Renal pelvis (tissue), 4 donors: ENCODE results near the gene JPH4. TPM values are rescaled to one million over a fixed set of nuclear protein-coding genes. Genes with fewer than 3 reads are reported as not detected.
"Not testable (repeated sequence)": the region's sequence is repeated elsewhere in the genome, so short reads cannot be mapped to it uniquely, and the experiment has no call there.

Source experiments
- DNase-seq: peaks from one replicate; pipeline ENCODE4 v3.0.0-alpha.2; 2013
- polyA plus RNA-seq, 3 donors: library from polyadenylated mRNA; unstranded; fragments of 120-200 nt; gene quantifications; one replicate each; pipeline ENCODE4 v1.2.1, GENCODE V29; 2013; ENCODE audit not compliant: insufficient read length in 3 of 3

The JPH4 gene
- polyA plus RNA-seq, 3 donors: 9.1 to 13.5 (median 11.9) TPM

- DNase-seq: no peak
These were observed 31.7 kb upstream of the JPH4 start for GRCh38 chr14:23610090-23610814.

- DNase-seq: not testable (repeated sequence)
These were observed 31.0 kb upstream of the JPH4 start for GRCh38 chr14:23609411-23610089.

- no peak for DNase-seq
These were observed 30.4 kb upstream of the JPH4 start for GRCh38 chr14:23609001-23609400.

DNA sequence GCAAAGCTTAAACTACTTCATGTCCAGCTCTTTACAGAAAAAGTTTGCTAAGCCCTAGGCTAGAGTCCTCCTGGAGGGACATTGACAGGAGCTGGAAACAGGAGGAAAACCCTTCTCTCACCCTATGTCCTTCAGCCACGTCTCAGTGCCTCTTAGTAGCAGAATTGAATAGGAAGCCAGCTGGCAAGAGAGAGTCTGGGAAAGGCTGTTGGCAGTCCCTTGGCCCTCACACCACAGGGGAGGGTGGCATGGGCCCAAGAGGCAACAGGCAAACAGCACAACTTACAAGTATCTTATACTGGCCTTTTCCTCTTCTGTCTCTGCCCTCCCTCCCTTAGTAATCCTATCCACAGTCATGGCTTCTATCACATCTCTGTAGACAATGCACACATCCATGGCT lies 29.9 kb upstream of the JPH4 start:
- DNase-seq: no peak

DNA sequence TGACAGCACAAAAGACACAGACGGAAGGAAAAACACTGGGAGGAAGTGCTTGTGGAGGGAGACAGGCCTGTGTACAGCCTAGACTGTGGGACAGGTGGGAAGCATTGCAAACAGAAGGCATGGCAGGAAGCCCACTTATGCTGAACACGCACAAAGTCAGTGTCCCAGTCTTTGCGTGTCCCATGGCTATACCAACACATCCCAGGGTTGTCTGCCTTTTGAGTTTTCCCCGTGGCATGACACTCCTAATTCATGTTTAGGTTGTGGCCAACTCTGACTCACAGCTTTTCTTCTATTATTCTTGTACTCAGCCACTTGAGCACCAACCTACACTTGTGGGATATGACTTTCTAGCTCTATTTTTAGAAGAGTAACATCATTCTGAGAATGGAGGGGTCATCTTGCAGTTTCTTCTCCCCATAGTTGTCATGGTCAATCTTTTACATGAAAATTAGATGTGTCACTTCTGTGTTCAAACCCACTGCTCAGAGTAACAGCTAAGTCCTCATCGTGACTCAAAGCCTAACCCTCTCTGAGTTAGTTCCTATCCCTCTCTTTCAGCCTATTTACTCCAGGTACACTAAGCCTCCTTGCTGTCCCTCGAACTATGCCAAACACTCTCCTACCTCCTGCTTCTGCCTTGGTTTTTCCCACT lies 27.5 kb upstream of the JPH4 start:
- no peak for DNase-seq

GRCh38 chr14:23604675-23605170 lies 26.1 kb upstream of the JPH4 start:
- DNase-seq: no peak

DNA sequence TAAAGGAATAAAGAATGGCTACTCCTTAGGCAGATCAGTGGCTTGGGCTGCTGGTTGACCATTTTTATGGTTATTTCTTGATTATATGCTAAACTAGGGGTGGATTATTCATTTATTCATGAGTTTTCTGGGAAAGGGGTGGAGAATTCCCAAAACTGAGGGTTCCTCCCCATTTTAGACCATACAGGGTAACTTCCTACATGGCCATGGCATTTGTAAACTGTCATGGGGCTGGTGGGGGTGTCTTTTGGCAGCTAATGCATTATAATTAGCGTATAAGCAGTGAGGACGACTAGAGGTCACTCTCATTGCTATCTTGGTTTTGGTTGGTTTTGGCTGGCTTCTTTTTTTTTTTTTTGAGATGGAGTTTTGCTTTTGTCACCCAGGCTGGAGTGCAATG lies 25.6 kb upstream of the JPH4 start:
- DNase-seq: no peak

DNA sequence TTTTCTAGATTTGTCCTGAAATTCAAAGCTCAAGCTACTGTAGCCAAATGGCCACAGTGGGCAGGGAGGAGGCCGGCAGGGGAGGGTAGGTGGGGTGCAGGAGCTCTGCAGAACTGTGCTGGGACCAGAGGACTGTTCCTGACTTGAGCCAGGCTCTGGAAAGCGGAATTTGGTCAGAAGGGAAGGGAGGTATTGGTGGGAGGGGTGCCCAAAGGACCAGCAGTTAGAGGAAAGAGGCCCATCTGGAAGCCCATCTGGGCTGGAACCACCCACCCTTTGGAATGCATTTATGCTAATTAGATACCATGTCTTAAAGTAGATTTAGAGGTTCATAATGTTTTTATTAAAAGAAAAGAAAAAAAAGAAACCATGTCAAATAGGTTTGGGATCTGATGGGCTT lies 24.5 kb upstream of the JPH4 start:
- no peak for DNase-seq

- no peak for DNase-seq
These were observed 23.8 kb upstream of the JPH4 start for GRCh38 chr14:23602181-23603095.

DNA sequence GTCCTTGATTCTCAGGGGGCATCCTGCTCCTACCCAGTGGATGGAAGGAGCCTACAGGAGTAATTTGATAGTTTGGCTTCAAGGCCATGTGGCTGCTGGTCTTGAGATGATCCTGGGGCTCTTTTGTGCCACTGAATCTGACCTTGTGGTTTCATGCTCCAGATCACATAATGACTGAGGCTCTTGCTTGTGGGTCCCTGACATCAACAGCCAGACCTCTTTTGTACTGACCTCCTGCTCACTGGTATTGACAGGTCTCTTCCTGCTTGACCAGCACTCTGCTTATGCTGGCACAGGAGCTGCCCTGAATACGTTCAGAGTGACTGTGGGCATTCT lies 23.2 kb upstream of the JPH4 start:
- DNase-seq: no peak

GRCh38 chr14:23601424-23601823 lies 22.8 kb upstream of the JPH4 start:
- no peak for DNase-seq

GRCh38 chr14:23600806-23601205 lies 22.2 kb upstream of the JPH4 start:
- DNase-seq: no peak

- no peak for DNase-seq
These were observed 21.7 kb upstream of the JPH4 start for GRCh38 chr14:23600322-23600707.

DNA sequence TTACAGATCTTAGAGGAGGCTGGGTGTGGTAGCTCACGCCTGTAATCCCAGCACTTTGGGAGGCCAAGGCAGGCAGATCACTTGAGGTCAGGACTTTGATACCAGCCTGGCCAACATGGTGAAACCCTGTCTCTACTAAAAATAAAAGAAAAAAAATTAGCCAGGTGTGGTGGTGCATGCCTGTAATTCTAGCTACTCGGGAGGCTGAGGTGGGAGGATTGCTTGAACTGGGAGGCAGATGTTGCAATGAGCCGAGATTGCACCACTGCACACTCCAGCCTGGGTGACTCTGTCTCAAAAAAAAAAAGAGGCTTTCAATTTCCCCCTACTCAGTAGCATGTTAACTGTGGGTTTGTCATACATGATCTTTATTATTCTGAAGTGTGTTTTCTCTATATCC lies 15.6 kb upstream of the JPH4 start:
- DNase-seq: not testable (repeated sequence)

GRCh38 chr14:23590198-23590597 lies 11.6 kb upstream of the JPH4 start:
- DNase-seq: no peak

DNA sequence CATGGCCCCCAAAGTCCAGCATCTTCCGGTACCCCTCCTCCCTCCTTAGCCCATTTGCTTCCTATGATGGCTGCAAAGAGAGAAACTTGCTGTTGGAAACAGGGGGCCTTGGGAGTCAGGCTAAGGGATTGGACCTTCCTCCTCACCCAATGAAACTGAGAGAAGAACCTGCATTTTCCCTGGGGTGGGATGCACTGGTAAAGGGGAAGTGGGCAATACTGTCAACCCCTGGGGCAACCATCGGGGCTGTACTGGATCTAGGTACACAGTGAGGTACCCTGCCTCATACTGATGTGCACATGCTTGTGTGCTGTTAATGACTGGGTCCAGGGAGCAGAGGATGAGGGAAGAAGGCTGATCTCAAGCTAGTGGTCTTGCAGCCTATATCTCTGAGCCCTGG lies 11.0 kb upstream of the JPH4 start:
- no peak for DNase-seq

GRCh38 chr14:23588884-23589598 lies 10.5 kb upstream of the JPH4 start:
- DNase-seq: peak; percentile 90

DNA sequence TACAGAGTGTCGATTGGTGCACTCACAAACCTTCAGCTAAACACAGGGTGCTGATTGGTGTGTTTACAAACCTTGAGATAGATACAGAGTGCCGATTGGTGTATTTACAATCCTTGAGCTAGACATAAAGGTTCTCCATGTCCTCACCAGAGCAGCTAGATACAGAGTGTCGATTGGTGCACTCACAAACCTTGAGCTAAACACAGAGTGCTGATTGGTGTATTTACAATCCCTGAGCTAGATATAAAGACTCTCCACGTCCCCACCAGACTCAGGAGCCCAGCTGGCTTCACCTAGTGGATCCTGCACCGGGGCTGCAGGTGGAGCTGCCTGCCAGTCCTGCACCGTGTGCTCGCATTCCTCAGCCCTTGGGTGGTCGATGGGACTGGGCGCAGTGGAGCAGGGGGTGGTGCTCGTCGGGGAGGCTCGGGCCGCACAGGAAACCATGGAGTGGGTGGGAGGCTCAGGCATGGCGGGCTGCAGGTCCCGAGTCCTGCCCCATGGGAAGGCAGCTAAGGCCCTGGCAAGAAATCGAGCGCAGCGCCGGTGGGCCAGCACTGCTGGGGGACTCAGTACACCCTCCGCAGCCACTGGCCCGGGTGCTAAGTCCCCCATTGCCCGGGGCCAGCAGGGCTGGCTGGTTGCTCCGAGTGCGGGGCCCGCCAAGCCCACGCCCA lies 6.1 kb upstream of the JPH4 start:
- DNase-seq: not testable (repeated sequence)

DNA sequence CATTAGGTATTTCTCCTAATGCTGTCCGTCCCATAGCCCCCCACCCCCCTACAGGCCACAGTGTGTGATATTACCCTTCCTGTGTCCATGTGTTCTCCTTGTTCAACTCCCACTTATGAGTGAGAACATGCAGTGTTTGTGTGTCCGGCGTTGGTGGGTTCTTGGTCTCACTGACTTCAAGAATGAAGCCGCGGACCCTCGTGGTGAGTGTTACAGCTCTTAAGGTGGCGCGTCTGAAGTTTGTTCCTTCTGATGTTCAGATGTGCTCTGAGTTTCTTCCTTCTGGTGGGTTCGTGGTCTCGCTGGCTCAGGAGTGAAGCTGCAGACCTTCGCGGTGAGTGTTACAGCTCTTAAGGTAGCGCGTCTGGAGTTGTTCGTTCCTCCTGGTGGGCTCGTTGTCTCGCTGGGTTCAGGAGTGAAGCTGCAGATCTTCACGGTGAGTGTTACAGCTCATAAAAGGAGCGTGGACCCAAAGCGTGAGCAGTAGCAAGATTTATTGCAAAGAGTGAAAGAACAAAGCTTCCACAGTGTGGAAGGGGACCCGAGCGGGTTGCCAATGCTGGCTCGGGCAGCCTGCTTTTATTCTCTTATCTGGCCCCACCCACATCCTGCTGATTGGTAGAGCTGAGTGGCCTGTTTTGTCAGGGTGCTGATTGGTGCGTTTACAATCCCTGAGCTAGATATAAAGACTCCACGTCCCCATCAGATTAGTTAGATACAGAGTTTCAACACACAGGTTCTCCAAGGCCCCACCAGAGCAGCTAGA lies 5.4 kb upstream of the JPH4 start:
- DNase-seq: not testable (repeated sequence)
